ENCODE measurements around the gene BAZ1A. TPM values are rescaled to one million over a fixed set of nuclear protein-coding genes. Genes with fewer than 3 reads are reported as not detected.

The BAZ1A gene
- total and polyA plus RNA-seq, 2 of the 8 experiments (the other 6 are each of a cell fraction or from before 2014, with no cell fraction given): 8.0 to 23.1 TPM

GRCh38 chr14:34895277-34895676 lies 20.1 kb upstream of the BAZ1A start (continued):
- TF ChIP-seq CTCF (IDR thresholded peaks at IDR 0.05; ENCODE audit: control extremely low read depth in 1 of 3, insufficient read depth in 1 of 3, low read depth in 1 of 3, low read length in 3 of 3): no peak
- no peak for TF ChIP-seq RAD21 (IDR thresholded peaks at IDR 0.05 in 1 of 2, conservative IDR thresholded peaks at IDR 0.05 in 1 of 2; ENCODE audit: low read depth in 2 of 2, low read length in 2 of 2)
- TF ChIP-seq GABPA (IDR thresholded peaks at IDR 0.05; ENCODE audit: borderline replicate concordance, insufficient read depth, low read length): no peak
- TF ChIP-seq POLR2A (IDR thresholded peaks at IDR 0.05; ENCODE audit: control extremely low read depth in 1 of 2, low read depth in 2 of 2, low read length in 2 of 2): no peak
- TF ChIP-seq EZH2 (IDR thresholded peaks at IDR 0.05; ENCODE audit: low read depth, low read length, severe bottlenecking): no peak
- no peak for TF ChIP-seq CEBPB (IDR thresholded peaks at IDR 0.05; ENCODE audit: low read depth, low read length)
- no peak for TF ChIP-seq SP1 (IDR thresholded peaks at IDR 0.05; ENCODE audit: low read depth, low read length)
